Measurements from ENCODE around the gene OSBP2. TPM values are rescaled to one million over a fixed set of nuclear protein-coding genes. Genes with fewer than 3 reads are reported as not detected.
"Not testable (repeated sequence)": the region's sequence is repeated elsewhere in the genome, so short reads cannot be mapped to it uniquely, and the experiment has no call there.

Gene OSBP2
- total RNA-seq, 1 donor from 2014 or later: 15.8 TPM

DNA sequence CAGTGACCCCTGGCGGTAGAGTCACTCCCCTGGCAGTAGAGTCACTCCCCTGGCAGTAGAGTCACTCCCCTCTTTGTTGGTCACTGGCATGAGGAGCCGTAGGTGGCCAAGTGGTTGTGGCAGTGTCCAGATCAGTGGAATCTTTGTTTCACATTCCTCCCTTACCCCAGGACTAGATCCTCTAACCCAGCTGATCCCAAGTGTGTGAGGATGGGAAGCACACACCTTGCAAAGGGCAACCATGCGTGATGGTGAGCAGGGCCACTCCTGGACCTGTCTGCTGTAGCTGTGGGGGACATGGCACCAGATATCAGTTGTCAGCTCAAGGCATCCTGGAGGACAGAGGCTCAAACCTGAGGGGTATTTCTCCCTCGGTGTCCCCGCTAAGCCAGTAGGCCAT, 37.8 kb downstream of the OSBP2 start:
- H3K9me3 Mint-ChIP-seq: no peaks in the 10 kb centered on the region
- no peaks in the 10 kb centered on the region for H3K4me1 Mint-ChIP-seq
- H3K4me3 Mint-ChIP-seq: no peak overlapping the region
- no peak for DNase-seq (ENCODE audit: low spot score in 2 of 2, unreplicated experiment in 2 of 2)
- H3K27ac Mint-ChIP-seq: no peak overlapping the region
- TF ChIP-seq, protein P1, sequence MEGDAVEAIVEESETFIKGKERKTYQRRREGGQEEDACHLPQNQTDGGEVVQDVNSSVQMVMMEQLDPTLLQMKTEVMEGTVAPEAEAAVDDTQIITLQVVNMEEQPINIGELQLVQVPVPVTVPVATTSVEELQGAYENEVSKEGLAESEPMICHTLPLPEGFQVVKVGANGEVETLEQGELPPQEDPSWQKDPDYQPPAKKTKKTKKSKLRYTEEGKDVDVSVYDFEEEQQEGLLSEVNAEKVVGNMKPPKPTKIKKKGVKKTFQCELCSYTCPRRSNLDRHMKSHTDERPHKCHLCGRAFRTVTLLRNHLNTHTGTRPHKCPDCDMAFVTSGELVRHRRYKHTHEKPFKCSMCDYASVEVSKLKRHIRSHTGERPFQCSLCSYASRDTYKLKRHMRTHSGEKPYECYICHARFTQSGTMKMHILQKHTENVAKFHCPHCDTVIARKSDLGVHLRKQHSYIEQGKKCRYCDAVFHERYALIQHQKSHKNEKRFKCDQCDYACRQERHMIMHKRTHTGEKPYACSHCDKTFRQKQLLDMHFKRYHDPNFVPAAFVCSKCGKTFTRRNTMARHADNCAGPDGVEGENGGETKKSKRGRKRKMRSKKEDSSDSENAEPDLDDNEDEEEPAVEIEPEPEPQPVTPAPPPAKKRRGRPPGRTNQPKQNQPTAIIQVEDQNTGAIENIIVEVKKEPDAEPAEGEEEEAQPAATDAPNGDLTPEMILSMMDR (IDR thresholded peaks at IDR 0.05; ENCODE audit: unreplicated experiment): no peak
- H3K27me3 Mint-ChIP-seq (ENCODE audit: low read depth): no peaks in the 10 kb centered on the region
- no peaks in the 10 kb centered on the region for H3K36me3 Mint-ChIP-seq

DNA sequence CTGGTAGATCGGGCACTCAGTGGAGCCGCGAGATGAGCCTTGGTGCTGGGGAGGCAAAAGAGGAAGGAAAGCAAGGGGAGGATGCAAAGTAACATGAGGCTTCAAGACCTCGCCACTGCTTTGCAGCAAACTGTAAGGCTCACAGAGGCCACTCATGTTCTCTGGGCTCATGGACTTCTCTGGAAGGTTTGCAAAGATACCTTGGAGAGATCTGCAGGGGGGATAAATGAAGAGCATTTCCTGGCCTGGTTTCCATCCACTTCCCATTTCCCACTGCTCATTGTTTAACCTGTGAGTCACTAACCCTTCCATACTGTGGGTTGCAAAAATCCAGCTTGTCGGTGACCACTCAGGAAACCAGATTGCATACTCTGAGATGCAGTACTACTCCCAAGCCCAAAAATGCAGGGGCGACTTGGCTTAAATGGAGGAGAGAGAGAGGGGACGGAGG, 38.5 kb downstream of the OSBP2 start:
- no peak for DNase-seq (ENCODE audit: low spot score in 2 of 2, unreplicated experiment in 2 of 2)
- no peaks in the 10 kb centered on the region for H3K36me3 Mint-ChIP-seq

DNA sequence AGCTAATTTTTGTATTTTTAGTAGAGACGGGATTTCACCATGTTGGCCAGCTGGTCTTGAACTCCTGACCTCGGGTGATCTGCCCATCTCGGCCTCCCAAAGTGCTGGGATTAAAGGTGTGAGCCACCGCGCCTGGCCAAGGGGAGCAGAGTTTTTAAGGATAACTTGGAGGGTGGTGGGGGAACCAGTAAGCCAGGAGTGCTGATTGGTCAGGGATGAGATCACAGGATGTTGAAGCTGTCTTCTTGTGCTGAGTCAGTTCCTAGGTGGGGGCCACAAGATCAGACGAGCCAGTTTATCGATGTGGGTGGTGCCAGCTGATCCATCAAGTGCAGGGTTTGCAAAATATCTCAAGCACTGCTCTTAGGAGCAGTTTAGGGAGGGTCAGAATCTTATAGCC, 45.3 kb downstream of the OSBP2 start:
- DNase-seq (ENCODE audit: low spot score in 2 of 2, unreplicated experiment in 2 of 2); H3K36me3 Mint-ChIP-seq; H3K4me3 Mint-ChIP-seq; H3K9me3 Mint-ChIP-seq; H3K27me3 Mint-ChIP-seq (ENCODE audit: low read depth); H3K27ac Mint-ChIP-seq; H3K4me1 Mint-ChIP-seq: not testable (repeated sequence)

More for the DNA sequence above, 38.5 kb downstream of the OSBP2 start:
- Mint-ChIP-seq H3K4me3 (no peak overlapping the region), H3K27ac (no peak overlapping the region), H3K9me3 (no peaks in the 10 kb centered on the region), H3K4me1 (no peaks in the 10 kb centered on the region), H3K27me3 (ENCODE audit: low read depth) (no peaks in the 10 kb centered on the region)
- TF ChIP-seq, protein P1 (IDR thresholded peaks at IDR 0.05; ENCODE audit: unreplicated experiment): no peak

DNA sequence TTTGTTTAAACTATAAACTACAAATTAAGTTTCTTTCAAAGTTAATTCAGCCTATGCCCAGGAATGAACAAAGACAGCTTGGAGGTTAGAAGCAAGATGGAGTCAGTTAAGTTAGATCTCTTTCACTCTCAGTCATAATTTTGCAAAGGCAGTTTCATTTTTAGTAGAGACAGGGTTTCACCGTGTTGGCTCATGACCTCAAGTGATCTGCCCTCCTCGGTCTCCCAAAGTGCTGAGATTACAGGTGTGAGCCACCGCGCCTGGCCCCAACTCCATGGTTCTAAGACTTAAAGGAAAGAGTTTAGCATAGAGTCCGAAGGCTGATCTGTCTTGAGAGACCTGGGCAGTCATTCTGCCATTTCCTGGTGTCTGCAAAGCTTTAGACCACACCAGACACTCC, 45.8 kb downstream of the OSBP2 start:
- not testable (repeated sequence) for DNase-seq (ENCODE audit: low spot score in 2 of 2, unreplicated experiment in 2 of 2); H3K27ac Mint-ChIP-seq; H3K9me3 Mint-ChIP-seq; H3K4me3 Mint-ChIP-seq; H3K27me3 Mint-ChIP-seq (ENCODE audit: low read depth); H3K36me3 Mint-ChIP-seq; H3K4me1 Mint-ChIP-seq

DNA sequence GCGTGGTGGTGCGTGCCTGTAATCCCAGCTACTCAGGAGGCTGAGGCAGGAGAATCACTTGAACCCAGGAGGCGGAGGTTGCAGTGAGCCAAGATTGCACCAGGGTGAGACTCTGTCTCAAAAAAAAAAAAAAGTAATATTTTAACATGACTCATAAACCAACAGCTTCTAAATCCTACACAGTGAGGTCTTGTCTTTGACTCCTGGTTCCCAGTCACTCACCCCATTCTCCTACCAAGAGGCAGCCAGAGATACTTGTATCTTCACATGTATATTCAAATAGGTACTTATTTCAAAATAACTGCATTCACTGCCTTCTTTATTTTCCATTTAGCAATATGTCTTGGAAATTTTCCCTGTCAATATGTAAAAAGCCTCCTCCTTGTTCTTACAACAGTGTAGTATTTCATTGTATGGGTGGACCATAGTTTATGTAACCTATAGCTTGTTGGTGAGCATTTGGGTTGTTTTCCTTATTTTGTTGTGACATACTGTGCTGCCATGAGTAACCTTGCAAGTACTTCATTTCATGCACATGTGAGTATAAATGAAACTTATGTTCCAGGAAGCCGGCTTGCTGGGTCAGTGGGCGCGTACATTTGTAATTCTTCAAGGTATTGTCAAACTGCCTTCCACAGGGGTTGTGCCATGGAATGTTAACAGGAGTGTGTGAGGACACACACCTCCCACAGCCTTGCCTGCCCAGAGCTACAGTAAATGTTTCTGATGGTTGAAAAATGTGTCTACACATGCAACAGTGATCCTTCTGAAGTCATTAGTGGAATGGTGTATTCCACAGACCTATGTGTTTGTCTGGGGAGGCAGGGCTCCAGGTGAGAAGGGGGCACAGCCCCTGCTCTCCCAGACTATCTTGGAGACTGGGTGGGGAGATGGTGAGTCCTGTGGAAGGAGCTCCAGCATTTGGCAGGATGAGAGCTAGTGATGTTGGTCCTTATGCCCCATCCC, 47.9 kb downstream of the OSBP2 start:
- DNase-seq (ENCODE audit: low spot score in 2 of 2, unreplicated experiment in 2 of 2): no peak
- TF ChIP-seq, protein P1 (IDR thresholded peaks at IDR 0.05; ENCODE audit: unreplicated experiment): no peak
- H3K27me3 Mint-ChIP-seq (ENCODE audit: low read depth): peaks cover 6% of the 10 kb centered on the region
- H3K4me3 Mint-ChIP-seq: no peak overlapping the region
- no peaks in the 10 kb centered on the region for H3K4me1 Mint-ChIP-seq
- no peaks in the 10 kb centered on the region for H3K36me3 Mint-ChIP-seq
- H3K9me3 Mint-ChIP-seq: no peaks in the 10 kb centered on the region
- H3K27ac Mint-ChIP-seq: no peak overlapping the region

DNA sequence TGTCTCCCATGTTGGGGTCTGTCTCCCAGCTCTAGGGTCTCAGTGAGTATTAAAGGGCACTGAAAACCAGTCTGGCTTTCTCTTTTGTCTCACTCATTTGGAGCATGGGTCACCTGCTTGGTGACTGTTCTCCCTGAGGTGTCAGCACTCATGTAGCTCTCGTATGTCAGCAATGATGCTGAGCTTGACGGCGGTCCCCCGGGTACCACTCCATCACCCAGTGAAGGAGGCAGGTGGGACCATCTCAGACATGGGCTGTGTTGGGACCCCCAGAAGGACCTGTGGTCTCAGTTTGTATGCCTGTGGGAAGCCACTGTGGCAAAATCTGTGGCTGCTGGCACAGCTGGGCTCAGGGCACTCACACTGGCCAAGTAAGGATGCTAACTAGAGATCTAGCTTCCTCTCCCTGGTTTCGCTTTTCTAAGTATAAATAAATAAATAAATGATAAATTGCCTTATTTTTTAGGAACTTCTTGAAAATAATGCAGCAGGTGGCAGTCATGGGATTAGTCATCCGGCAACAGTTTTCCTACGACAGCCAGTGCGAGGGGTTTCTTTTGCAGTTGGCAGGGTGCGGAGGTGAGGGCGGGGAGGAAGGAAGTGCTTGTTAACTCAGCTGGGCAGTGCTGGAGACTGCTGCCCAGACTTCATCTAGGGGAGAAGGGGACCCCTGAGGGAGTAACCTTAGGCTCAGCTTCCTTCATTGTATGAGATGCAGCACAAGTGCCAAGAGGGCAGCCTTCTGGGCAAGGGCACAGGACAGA, 48.8 kb downstream of the OSBP2 start:
- H3K9me3 Mint-ChIP-seq: no peaks in the 10 kb centered on the region
- TF ChIP-seq, protein P1 (IDR thresholded peaks at IDR 0.05; ENCODE audit: unreplicated experiment): no peak
- no peaks in the 10 kb centered on the region for H3K4me1 Mint-ChIP-seq
- no peaks in the 10 kb centered on the region for H3K36me3 Mint-ChIP-seq
- H3K27ac Mint-ChIP-seq: no peak overlapping the region
- H3K4me3 Mint-ChIP-seq: no peak overlapping the region
- DNase-seq (ENCODE audit: low spot score in 2 of 2, unreplicated experiment in 2 of 2): no peak
- H3K27me3 Mint-ChIP-seq (ENCODE audit: low read depth): peaks cover 6% of the 10 kb centered on the region
